Fibroblast of lung (primary cell): ENCODE data around the gene PPP1R9B.

Source experiments
- CTCF ChIP-seq, 2 donors: IDR thresholded peaks in 1 of 2; conservative IDR thresholded peaks in 1 of 2; 1 replicate in 1 of 2; 2 replicates in 1 of 2; pipeline ENCODE4 v1.5.1; 2011 to 2012; ENCODE audit warnings: low read length in 2 of 2, control low read depth in 1 of 2, inconsistent platforms in 1 of 2, low read depth in 1 of 2, mild to moderate bottlenecking in 1 of 2
- EZH2 ChIP-seq: IDR thresholded peaks from 2 replicates; pipeline ENCODE4 v1.5.1; 2012; ENCODE audit warnings: low read length, control low read depth, mild to moderate bottlenecking; ENCODE audit errors: missing control alignments

GRCh38 chr17:50095626-50096037 lies 54.8 kb downstream of the PPP1R9B start:
- no peak for TF ChIP-seq CTCF (conservative IDR thresholded peaks at IDR 0.05 in 1 of 2, IDR thresholded peaks at IDR 0.05 in 1 of 2; ENCODE audit: low read depth in 1 of 2, low read length in 2 of 2)
- TF ChIP-seq EZH2: no peak
